CD1c-positive myeloid dendritic cell (primary cell): ENCODE measurements around the gene MAGED4.
"Not testable (repeated sequence)": the region's sequence is repeated elsewhere in the genome, so short reads cannot be mapped to it uniquely, and the experiment has no call there.

ENCODE experiments used
- DNase-seq: peaks from one replicate; pipeline ENCODE4 v3.0.0-alpha.2; 2016; ENCODE audit errors: extremely low spot score

MAGED4 gene

GRCh38 chrX:52184440-52185077 lies at the start of gene MAGED4:
Gene MAGED4 (plus strand): TSS chrX:52184888. CDS start chrX:52185923, 1,035 bp downstream.
- not testable (repeated sequence) for DNase-seq

GRCh38 chrX:52138830-52139544 lies 45.7 kb upstream of the MAGED4 start:
- no peak for DNase-seq

- DNase-seq, result no peak
Measured at GRCh38 chrX:52139545-52139895, 45.2 kb upstream of the MAGED4 start.

GRCh38 chrX:52140020-52140419 lies 44.7 kb upstream of the MAGED4 start:
- no peak for DNase-seq

GRCh38 chrX:52150667-52151066 lies 34.0 kb upstream of the MAGED4 start:
- not testable (repeated sequence) for DNase-seq

- DNase-seq, result not testable (repeated sequence)
Measured at GRCh38 chrX:52160140-52160539, 24.5 kb upstream of the MAGED4 start.

- no peak for DNase-seq
Measured at GRCh38 chrX:52166840-52167239, 17.8 kb upstream of the MAGED4 start.

- not testable (repeated sequence) for DNase-seq
Measured at GRCh38 chrX:52171055-52171454, 13.6 kb upstream of the MAGED4 start.

- not testable (repeated sequence) for DNase-seq
Measured at GRCh38 chrX:52185078-52185453, 378 bp downstream of the MAGED4 start.

GRCh38 chrX:52211405-52211804 lies 26.7 kb downstream of the MAGED4 start:
- DNase-seq, result not testable (repeated sequence)

- no peak for DNase-seq
Measured at GRCh38 chrX:52213276-52213675, 28.6 kb downstream of the MAGED4 start.

GRCh38 chrX:52216541-52216940 lies 31.9 kb downstream of the MAGED4 start:
- no peak for DNase-seq

GRCh38 chrX:52217494-52218160 lies 32.9 kb downstream of the MAGED4 start:
- DNase-seq, result no peak

- DNase-seq, result no peak
Measured at GRCh38 chrX:52220936-52221335, 36.2 kb downstream of the MAGED4 start.
